ENCODE measurements around the gene AFDN.

Gene AFDN

DNA sequence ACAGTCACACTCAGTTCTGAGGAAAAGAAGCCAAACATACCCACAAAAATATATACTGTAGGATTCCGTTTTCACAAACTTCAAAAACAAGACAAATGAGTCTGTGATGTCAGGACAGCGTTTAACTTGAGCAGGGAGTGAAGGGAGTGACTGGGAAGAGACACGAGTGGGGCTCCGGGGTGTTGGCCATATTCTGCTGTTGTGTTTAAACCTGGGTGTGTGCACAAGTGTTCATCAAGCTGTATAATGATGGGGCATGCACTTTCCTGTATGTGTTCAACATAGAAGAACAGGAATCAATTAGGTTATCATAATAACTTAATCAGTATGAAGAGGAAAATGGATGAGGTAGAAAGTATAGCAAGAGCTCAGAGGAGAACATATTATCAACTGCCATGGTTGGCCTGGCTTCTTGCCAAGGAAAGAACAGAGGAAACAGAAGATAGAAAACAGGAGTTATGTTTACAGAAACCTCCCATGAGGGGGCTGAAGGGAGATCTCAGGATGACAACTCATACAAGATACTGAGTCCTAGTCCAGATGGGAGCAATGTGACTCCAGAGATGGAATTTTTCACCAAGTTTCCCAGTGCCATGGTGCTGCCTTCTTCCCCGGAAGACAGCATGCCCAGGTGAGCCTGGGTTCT, 15.1 kb upstream of the AFDN start:
- no peak for DNase-seq (ENCODE audit: low read depth in 2 of 2, low spot score in 1 of 2)

DNA sequence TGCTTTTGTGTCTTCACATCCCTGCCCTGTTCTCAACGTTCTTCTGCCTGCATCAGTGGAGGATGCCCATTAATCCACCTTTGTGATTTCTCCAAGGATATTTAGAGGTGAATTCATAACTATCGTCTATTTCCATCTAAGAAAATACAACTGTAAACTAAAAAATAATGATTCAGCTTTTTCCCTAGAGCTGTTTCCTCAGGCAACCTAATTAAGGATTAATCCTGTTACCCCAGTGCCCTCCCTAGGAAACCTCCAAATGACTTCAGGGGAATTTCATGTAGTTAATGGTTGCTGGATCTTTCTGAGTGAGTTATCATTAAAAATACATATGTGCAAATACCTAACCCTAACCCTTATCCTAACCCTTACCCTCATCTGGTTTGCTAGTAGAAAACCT, 14.6 kb upstream of the AFDN start:
- no peak for DNase-seq (ENCODE audit: low read depth in 2 of 2, low spot score in 1 of 2)

DNA sequence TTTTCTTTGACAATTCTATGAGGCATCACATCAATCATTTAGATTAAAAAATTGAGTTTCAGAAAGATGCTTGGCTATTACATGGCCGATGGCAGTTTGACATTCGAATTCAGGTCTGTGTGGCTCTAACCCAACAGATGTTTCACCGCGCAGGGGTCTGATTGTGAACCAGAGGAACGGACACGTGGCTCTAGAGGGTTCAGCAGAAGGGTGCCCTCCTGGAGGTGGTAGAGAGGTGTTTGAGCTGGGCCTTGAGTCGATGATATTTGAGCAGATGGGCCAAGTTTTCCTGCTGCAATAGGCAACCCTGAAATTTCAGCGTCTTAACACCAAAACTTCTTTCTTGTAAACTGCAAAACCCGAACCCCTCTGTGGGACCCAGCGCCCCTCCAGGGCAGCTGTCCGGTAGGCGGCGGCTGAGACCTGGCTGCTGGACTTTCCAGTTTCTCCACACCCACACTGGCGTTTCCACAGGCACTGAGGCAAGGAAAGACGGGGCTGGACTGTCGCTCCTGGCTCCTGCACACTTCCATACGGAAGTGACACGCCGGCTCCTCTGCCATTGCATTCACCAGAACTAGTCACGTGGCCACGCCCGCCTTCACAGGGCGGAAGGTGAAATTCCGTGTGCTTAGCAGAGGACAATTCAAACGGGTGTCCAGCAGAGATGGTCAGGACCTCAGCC, 11.3 kb upstream of the AFDN start:
- no peak for DNase-seq (ENCODE audit: low read depth in 2 of 2, low spot score in 1 of 2)

DNA sequence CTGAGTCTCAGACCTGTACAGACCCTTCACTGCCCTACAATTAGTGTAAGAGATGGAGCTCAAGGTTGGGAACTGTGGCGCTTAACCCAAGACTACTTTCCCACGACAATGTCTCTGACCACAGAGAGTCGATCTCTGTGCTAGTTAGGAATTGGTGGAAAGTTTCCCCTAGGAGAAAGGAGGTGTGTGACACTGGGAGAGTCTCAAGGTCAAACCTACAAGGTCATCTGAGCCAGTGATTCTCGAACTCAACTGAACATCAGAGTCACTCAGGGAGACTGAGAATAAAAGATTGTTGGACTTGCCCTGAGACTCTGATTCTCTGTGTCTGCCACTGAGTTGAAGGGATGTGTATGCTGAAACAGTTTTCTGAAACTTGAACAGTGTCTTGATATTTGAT, 9.7 kb upstream of the AFDN start:
- DNase-seq (ENCODE audit: low read depth in 2 of 2, low spot score in 1 of 2) = no peak

DNA sequence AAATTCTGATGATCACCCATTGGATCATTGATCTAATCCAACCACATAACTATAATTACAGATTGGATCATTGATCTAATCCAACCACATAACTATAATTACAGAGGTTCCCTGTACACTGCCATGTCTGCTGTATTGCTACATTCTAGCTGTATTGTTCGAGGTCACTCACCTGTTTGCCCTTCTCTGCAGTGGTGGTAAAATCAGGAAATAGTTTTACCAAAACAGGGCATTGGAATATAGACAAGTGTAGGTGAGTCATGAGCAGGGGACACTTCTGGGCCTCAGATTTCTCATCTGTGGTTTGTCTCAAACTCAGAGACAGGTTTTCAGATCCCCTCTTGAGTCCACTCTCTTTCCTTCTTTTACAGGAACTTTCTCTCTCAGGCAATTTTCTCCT, 9.0 kb upstream of the AFDN start:
- no peak for DNase-seq (ENCODE audit: low read depth in 2 of 2, low spot score in 1 of 2)

DNA sequence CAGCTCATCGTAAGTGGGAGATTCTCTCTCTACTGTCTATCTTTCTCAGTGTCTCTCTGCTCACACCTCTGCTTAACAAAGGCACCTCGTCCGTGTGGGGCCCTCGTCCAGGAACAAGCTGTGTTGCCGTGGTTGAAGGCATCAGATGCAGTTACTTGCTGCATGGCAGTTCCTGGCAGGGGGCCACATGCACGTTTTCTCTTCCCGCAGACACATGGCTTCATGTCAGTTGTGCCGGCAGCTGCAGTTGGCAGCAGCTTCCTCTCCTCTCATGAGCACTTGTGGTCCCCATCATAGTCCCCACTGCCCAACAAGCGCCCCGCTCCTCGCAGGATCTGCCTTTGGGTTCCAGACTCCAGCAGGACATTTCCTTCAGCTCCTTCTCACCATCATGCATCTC, 7.1 kb upstream of the AFDN start:
- DNase-seq (ENCODE audit: low read depth in 2 of 2, low spot score in 1 of 2) = no peak

DNA sequence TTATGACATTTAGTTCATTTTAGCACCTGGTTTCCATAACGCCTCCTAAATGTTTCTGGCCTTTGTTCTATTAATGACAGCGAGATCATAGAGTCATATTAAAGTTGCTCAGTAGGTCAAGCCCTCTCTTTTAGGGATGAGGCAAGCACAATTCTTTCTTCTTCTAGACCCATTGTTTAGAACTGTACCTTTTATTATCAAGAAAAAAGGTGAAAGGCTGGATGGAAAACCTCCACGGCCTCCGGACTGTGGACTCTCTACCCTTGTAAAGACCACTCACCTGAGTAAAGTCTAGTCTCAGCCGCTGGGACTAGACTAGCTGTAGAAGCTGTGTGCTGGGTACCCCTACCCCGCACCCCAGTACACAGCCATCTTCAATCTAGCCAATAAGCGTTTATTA, 6.0 kb upstream of the AFDN start:
- DNase-seq (ENCODE audit: low read depth in 2 of 2, low spot score in 1 of 2) = no peak

DNA sequence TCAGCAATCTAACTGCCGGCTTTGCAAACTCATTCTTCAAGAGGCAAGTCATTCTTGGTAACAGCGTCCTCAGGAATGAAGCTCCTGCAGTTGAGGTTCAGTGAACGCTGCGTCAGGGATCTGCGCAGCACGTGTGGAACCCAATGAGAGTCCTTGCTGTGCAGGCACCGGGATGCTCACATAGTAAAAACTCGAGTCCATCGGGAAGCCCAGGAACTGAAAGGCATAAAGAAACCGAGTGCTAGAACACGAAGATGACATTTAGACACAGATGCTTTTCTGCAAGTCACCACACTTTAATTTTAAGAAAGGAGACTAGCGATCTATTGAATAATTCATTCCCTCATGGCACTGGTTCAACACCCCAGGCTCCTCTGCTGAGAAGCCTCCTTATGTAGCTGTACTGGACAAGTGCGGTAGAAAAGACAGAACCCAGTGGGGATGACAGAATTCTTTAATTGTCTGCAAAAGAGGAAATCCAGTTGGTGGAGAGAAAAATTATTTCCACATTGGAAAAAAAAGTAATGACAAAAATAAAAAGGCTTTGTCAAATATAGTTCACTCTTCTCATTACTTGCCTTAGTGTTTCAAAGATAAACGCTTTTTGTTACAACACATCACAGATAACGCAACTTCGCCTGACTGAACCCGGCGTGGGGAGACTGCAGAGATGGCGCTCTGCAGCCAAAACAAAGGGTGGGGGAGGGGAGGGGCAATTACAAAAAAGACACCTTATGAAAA, 1.9 kb upstream of the AFDN start:
- no peak for DNase-seq (ENCODE audit: low read depth in 2 of 2, low spot score in 1 of 2)

DNA sequence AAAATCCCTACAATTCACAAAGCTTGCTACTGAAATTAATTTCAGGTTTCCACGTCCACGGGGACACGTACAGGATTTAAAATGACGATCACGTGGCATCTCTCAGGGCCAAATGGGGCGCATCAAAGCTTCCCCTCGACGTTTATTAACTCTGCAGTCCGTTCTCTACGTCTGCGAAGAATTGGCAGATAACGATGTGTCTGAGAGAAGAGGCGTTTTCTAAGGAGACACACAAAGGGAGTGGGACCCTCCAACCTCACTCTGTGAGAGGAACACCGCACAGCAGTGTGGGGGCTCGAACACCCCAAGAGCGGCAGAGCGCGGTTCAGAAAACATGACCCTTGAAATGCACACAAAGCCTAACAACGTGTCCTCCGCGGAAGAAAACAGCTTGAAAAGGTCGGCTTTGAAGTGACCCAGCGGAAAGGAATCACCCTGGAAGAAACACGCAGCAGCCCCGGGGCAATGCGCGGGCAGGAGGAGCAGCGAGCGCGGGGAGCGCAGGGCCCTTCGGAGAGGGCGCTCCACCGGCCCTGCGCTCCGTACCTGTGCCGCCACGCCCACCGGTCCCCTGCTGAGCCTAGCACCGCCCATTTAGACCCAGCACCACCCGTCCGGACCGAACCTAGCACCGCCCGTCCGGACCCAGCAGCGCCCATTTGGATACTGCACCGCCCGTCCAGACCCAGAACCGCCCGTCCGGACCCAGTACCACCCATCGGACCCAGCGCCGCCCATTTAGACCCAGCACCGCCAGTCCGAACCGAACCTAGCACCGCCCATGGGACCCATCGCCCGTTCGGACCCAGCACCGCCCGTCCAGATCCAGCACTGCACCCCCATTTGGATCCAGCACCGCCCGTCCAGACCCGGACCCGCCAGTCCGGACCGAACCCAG, 1.1 kb upstream of the AFDN start:
- DNase-seq (ENCODE audit: low read depth in 2 of 2, low spot score in 1 of 2) = no peak

DNA sequence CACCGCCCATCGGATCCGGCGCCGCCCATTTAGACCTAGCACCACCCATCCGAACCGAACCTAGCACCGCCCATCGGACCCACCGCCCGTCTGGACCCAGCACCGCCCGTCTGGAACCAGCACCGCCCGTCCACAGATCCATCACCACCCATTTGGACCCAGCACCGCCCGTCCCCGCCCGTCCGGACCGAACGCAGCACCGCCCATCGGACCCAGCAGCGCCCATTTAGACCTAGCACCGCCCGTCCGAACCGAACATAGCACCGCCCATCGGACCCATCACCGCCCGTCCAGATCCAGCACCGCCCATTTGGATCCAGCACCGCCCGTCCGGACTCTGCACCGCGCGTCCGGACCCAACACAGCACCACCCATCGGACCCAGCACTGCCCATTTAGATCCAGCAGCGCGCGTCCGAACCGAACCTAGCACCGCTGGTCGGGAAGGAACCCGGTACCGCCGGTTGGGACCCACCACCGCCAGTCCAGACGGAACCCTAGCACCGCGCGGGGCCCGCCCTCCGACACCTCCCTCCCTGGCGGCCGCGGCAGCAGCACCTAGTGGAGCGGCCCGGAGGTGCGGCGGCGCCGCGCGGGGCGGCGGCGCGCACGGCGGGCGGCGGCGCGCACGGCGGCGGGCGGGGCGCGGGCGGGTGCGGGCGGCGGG, 348 bp upstream of the AFDN start:
- peak; percentile 13 to 34 for DNase-seq (ENCODE audit: low read depth in 2 of 2, low spot score in 1 of 2)

DNA sequence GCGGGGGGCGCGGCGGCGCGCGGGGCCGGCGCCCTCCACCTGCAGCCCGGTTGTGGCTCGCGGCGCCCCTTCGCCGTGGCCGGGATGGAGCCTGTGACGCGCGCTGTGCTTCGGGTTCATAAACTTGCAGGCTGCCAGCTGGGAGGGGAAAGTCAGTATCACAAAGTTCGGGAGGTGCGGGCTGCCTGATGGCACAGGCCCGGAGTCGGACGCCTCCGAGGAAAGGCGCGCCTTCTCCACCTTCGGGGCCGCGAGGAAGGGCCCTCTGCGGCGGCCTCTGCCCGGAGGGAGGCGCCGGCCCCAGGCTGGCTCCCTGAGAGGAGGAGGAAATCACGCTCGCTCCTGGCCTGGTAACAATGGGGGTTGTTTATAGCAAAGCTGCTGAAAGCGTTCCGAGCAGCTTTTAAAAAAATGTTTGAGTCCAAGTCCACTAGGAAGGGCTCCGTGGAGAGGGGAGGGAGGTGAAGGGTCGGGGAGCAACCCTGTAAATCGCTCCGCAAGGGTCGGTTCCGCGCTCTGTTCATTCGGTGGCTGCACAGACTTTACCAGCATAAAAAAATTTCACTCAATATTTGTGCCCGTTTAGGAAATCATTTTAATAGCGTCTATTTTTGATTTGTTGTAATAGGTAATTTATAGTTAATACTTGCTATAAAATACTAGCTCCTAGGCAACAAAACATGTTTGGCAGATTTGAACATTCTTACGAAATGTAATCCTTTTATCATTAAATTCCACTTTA, 1.0 kb downstream of the AFDN start:
- DNase-seq (ENCODE audit: low read depth in 2 of 2, low spot score in 1 of 2) = no peak

DNA sequence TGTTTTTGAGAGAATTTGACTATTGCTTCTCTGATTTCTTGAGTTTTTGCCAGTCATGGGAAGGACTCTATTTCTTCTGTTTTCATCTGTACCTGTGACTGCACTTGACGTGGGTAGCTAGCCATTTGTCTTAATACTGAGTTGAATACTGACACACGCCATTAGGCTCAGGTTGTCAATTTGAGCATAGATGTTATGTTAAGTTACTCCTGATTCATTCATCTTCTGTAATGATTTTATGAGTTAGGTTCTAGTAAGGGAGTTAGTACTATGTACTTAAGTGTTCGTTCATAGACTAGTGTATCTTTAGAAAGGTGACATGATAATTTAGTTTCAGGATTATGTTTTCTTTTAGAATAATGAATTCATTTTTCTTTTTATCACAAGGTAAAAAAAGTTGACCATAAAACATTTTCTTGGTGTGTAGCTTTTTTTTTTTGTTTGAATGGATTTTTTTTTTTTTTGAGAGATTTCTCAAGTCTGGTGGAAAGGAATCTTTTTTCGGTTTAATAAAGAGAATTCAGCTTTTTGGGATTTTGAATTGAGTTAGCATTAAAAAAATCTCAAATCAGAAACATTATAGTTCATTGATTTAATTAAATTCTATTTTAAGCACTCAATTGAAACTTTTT, 1.7 kb downstream of the AFDN start:
- no peak for DNase-seq (ENCODE audit: low read depth in 2 of 2, low spot score in 1 of 2)

DNA sequence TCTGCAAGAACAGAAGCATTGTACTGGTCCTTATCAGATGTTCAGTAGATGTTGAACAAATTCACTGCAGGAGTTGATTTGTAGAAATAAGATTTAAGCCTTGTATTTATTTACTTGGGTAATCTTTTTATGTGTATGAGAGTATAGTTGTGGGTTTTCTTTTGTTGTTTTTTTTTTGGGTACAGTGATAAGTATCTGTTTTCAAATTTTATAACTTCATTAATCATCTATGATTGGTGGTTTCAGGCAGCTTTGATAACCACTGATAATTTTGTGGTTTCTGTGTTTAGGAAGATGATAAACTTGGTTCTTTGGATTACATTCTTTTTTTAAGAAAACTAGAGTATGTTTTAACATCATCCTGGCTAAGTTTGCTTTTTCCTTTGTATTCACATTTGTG, 2.8 kb downstream of the AFDN start:
- DNase-seq (ENCODE audit: low read depth in 2 of 2, low spot score in 1 of 2) = no peak

DNA sequence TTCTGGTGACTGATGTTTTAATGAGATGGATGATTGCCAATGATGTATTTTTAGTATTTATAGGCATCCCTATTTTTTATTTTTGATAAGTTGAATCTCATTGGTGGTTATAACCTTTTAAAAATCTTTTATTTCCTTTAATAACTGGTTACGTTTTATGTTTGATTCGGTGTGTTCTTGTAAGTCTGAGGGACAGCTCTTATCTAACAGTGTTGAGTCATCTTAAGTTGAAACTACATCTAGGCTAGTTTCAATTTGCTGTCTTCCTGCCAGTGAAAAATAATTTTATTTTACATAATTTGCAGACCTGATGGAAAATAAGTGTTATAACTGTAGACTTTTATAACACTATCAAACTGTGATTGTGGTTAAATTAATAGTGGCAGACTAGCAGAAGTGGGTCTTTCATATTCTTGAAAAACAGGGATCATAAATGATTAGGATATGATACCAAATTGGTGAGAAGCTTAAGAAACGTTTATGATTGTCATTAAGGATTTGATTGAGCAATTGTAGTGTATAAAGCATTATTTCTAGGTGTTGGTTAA, 4.6 kb downstream of the AFDN start:
- no peak for DNase-seq (ENCODE audit: low read depth in 2 of 2, low spot score in 1 of 2)

DNA sequence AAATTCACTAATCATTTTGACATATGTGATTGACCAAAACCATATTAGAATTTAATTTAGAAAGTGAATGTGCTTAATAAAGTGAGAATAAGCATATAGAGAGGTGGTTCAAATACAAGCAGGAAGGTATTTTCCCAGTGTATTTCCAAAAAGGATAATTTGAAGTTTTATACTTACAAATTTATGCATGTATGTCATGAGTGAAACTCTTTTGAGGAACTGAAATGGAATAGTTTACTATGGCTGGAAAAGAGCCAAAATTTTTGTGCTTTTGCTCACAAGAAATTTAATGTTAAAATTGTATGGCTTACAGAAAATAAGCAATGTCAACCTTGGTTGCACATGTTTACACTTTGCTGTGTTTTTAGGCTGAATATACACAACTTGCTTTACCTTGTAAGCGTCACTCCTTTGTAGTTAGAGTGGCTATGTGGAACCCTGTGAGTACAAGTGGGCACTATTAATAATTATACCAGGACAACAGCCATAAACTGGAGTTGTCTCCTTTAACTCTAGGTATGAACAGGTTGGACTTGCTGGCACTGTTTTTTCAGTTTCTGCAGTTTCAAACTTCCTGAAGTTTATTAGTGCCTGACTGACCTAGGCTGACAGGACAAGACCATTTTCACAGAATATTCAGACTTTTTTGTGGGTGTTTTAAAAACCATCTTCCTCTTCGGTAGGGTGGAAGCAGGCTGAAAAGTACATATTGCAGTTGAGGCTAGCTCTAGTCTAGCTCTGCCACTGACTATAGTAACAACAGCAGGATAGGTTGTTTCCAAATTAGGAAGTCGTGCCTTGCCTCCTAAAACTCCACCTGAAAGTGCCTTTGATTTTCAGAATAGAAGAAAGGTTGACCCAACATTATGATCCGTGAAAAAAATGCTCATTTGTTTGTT, 6.0 kb downstream of the AFDN start:
- DNase-seq (ENCODE audit: low read depth in 2 of 2, low spot score in 1 of 2) = no peak

DNA sequence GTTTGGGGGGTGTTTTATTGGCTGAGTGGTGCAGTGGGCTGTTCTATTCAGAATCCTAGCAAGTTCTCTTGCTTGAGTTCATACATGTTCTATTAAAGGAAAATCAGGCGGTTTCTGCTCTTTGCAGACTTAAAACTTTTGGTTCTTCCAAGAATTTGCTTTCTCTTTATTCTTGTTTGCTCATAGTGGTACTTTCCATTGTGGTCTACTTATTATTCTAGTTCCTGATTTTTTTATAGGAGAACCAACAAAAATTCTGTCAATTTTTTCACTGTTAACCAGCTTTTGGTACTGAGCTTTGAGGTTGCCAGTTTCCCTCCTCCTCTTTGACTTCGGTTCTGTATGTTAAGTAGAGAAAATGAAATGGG, 6.7 kb downstream of the AFDN start:
- no peak for DNase-seq (ENCODE audit: low read depth in 2 of 2, low spot score in 1 of 2)

DNA sequence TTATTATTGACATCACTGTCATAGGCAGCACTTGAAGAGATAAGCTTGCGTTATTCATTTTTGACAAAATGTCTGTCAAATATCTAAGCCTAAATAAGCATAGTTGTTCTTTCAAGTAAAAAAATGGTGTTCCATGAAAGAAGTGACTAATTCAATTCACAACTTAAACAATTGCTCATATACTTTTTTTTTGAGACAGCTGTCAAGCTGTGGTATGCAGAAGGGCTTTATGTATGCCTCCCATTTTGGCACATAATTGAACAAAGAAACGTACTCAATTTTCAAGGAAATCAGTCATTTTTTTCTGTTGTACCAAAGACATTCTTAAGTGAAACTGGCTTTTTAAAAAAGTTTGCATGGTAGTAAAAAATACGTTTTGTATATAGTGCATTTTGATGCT, 8.5 kb downstream of the AFDN start:
- DNase-seq (ENCODE audit: low read depth in 2 of 2, low spot score in 1 of 2) = no peak

DNA sequence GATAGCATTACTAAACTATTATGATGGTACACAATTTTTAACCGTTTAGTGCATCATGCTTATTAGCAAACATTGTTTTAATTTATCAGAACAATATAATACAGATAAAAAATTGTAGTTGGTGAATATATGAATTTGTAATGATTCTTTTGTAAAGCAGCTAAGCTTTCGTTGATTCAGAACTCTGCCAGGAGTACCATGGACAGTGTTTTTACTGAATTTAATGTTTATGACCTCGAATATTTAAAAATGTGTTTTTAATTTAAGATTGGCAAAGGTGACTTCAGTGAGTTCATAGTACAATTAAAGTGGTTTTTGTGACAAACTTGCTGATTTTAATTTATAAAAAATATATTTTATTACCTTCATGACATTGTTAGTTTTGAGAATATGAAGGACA, 10.0 kb downstream of the AFDN start:
- DNase-seq (ENCODE audit: low read depth in 2 of 2, low spot score in 1 of 2) = no peak

All from stimulated activated CD8-positive, alpha-beta memory T cell treated with anti-CD3 and anti-CD28 coated beads, Interleukin-4, amount 100 ng/mL, for 1 hour (primary cell).